NCI-H1048 (cell line): Measurements from ENCODE around the gene CST3.
"Not testable (repeated sequence)": the region's sequence is repeated elsewhere in the genome, so short reads cannot be mapped to it uniquely, and the experiment has no call there.

Source experiments
- DNase-seq: peaks from one replicate; lab custom pipeline; 2025; lab: John Stamatoyannopoulos, UW

CST3 gene

DNA sequence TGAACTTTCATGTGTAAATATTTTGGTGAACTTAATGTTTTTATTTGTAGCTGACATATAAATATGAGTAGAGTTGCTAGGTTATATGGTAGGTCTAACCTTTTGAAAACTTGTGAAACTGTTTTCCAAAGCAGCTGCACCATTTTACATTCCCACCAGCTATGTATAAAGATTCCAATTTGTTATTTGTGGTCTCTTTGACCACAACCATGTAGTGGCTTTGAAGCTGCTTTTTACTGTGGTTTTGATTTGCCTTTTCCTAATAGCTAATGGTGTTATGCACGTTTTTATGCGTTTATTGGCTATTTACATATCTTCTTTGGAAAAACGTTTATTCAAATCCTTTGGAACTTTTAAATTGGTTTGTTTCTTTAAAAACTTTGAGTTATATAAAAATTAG lies 10.3 kb downstream of the CST3 start:
- no peak for DNase-seq

- DNase-seq = no peak
Measured at GRCh38 chr20:23626040-23626620, 11.6 kb downstream of the CST3 start.

DNA sequence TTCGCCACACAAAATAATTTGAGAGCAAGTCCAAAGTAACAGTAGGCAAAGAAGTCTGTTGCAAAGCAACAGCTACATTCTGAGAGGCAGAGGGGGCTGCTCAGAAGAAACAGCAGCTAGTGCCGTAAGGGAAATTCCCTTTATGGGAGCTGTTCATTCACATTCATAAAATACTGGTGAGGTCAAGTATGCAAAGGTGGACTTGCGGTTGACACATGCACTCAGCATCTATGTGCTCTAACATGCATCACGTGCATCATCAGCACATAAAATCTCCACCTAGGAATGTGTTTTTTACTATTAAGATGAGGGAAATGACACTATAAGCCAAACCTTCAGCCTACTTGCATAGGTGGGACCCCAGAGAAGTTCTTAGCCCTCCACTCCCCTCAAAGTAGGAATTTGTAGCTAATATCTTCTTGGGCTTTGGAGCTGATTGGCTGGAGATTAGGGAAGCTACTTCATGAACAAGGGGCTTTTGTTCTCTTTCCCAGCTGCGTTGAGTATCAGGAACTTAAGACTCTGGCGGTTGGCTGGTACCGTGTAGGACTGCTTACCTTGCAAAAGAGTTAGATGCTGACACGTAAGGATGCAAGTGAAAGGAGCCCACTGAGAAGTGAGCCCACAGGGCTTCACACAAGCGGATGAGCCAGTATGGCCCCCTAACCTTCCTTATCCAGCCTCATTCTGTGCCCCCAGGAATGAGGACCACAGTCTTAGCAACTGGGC lies 12.4 kb downstream of the CST3 start:
- no peak for DNase-seq

DNA sequence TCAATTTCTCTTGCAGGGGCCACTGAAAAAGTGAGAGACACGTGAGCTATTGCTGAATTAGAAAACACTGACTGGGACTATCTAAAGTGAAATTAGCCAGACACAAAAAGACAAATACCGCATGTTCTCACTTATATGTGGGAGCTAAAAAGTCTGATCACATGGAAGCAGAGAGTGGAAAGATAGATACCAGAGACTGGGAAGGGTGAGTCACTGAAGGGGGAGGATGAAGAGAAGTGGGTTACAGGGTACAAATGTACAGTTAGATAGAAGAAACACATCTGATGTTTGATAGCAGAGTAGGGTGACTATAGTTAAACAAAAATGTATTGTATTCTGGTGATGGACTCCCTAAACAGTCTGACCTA lies 13.4 kb downstream of the CST3 start:
- no peak for DNase-seq

- DNase-seq = no peak
Measured at GRCh38 chr20:23623666-23624323, 14.0 kb downstream of the CST3 start.

DNA sequence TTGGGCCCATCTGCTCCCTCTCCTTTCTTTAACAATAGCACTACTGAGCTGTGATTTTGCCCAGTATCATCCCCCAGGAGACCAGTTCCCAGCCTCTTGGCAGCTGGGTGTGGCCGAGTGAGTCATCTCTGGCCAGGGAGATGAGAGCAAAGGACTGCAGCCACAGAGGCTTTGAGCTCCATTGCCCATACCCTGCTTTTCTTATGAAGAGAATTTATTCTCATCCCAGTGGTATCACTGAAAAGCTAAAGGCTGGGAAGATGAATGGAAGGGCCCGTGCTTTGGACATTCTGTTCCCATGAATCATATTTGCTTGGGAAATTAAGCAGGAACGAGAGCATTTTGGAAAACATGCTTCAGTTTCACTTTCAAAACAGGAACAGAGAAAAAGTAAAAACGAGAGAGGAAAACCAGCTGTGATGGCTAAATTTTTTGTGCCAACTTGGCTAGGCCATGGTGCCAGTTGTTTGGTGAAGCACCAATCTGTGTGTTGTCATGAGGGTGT lies 14.9 kb downstream of the CST3 start:
- DNase-seq = no peak

DNA sequence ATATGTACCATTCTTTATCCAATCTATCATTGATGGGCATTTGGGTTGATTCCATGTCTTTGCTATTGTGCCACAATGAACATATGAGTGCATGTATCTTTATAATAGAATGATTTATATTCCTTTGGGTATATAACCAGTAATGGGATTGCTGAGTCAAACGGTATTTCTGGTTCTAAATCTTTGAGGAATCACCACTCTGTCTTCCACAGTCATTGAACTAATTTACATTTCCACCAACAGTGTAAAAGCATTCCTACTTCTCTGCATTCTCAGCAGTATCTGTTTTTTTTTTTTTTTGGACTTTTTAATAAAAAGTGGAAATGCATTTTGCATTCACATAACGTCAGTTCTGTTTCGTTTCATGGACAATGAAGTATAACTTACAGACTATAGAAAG lies 15.4 kb downstream of the CST3 start:
- not testable (repeated sequence) for DNase-seq

GRCh38 chr20:23620670-23621386 lies 16.9 kb downstream of the CST3 start:
- not testable (repeated sequence) for DNase-seq

- no peak for DNase-seq
Measured at GRCh38 chr20:23614163-23614562, 23.6 kb downstream of the CST3 start.

DNA sequence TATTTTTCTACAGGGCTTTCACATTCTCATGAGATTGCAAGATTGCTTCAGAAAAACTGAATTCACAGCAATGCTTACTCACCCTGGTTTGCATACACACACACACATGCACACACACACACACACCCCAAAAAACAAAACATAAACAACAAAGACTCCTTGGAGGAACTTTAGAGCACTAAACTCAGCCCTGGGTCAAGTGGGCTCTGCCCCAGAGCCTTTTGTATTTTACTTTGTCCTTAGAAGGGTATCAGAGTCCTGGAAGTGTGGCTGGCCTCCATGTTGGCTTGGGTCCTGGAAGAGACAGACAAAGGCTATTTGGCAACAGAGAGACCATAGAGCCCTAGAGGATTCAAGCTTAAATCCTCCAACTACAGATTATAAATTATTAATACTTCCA lies 24.1 kb downstream of the CST3 start:
- DNase-seq = no peak

DNA sequence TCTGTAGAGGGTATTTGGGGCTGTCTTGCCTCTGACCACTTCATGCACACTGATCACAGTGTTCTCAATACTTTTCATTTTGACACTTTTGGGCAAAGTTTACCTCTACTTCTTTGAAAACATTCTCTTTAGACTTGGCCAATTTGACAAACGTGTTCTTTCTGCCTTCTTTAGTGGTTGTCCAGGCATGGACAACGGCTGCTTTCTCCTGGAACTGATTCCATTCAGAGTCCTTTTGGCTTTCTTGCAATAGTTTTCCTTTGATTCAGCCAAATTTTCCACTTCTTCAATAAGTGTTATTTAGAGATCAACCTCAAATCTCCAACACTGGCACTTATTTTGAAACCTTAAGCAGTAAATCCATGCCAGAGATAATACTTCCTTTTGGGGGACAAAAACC lies 25.4 kb downstream of the CST3 start:
- no peak for DNase-seq

DNA sequence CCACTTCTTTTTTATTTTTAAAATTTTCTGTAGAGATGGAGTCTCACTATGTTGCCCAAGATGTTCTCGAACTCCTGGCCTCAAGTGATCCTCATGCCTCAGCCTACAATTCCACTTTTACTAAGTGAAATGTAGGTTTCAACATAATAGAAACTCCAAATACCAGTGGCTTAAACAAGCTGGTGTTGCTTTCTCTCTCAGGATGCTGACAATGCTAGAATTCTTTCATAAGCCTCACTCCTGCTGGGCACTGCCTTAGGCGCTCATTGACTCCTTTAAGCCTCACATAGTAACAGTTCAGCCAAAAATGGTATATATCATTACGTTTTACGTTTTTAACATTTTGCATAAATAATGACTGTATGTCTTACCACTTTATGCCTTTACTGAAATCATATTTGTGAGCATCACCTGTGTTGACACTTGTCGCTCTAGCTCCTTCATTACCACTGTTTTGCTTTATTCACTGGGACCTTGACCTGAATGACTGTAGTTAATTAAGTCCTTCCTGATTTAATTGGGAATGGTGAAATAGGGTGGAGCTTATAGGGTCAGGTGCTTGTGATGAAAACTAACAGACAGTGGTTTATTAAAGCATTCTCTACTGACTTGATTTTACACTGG lies 28.2 kb downstream of the CST3 start:
- DNase-seq = no peak

GRCh38 chr20:23608251-23608846 lies 29.4 kb downstream of the CST3 start:
- DNase-seq = no peak

DNA sequence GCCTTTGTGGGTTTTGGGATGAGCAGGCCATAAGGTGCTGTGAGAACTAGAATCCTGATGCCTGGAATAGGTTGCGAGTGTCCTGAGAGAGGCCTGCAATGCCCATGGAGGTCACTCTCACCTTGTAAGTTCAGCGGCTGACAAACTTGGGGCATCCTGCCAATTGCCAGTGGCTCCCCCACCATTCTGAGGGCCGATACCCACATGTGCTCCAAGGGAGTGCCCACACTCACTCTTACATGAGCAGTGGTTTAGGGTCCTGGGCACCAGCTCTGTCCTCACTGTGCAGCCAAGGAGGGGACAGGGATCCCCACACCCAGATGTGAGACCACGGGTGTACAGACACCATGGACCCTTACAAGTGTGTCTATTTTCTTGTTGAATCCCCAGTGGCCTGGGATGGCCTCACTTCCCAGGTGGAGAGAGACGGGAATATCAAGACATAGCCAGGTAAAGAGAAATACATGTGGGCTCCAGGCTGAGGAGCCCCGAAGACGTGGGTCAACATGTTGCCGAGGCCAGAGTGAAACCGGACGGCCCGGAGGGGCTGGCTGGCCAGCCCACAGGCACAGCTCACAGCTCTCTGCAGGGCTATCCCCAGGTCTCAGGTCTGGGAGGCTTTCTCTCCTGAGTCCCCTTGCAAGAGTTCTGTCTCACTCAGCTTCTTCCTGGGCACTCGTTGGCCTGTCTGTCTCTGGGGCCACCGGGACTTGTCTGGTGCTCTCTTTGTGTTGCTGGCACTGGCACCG lies 30.1 kb downstream of the CST3 start:
- DNase-seq = no peak

DNA sequence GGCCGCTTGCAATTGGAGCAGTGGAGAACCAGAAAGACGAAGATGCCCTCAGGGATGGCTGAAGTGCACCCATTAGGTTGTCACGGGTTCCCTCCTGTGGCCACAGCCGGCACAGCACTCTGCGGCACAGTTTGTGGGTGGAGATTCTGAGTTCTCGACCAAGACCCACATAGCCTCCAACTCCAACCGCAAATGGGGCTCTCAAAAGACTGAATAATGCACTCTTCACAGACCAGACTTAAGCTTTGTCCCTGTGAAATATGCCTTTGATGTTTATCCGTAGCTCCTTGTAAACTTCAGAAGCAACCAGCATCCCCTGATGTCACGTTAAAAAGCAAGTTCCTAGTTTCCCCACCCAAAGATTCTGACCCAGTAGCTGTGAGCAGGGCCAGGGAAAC lies 31.1 kb downstream of the CST3 start:
- DNase-seq = peak; percentile 36

DNA sequence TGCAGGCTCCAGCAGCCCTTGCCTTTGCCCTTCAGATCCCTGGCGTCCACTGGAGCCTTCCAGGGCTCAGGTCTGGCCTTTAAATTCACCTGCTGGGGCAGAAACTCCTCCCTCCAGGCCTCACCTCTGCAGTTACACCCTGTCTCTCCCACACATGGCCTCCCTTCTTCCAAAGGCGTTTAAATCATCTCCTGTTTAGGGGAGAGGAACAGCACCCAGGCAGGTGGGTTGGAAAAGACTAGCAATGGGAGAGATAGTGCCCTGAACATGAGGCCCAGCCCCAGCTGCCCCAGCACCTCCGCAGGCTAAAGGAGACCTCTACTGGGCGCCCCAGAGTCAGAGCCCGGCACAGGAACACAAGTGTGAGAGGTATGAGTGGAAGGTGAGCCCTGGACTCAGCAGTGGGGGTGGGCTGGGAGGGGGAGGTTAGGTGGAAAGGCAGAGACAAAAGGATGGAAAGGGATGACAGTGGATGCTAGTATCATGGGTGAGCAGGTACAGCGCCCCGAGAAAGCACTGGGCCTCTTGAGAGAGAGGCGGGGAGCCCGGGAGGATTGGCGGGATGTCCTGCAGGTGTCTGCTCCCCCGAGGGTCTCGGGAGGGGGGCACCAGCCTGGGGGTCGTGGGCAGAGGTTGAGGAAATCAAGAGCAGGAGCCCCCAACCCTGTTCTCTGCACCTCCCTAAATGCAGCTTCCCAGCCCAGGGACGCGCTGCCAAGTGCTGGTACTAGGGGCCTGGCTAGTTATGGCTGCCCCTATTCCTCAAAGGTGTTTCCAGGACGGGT lies 31.7 kb downstream of the CST3 start, which contains the start of gene CST9:
Gene CST9, minus strand, starts transcription at position 51 of the 785 bp plus-strand sequence. CDS start 53 bp downstream, outside the sequence.
- DNase-seq = no peak

GRCh38 chr20:23604306-23604705 lies 33.4 kb downstream of the CST3 start:
- no peak for DNase-seq

- DNase-seq = no peak
Measured at GRCh38 chr20:23603321-23603720, 34.4 kb downstream of the CST3 start.

GRCh38 chr20:23602699-23603098 lies 35.1 kb downstream of the CST3 start:
- DNase-seq = no peak

GRCh38 chr20:23602241-23602640 lies 35.5 kb downstream of the CST3 start:
- DNase-seq = no peak
